GM18867 (cell line): ENCODE data around the gene ALDH3B2.
"Not testable (repeated sequence)": the region's sequence is repeated elsewhere in the genome, so short reads cannot be mapped to it uniquely, and the experiment has no call there.

ENCODE experiments used
- ATAC-seq: cut with Tn5 transposase; IDR thresholded peaks from one replicate; pipeline ENCODE4 v1.9.1; 2021; ENCODE audit warnings: mild to moderate bottlenecking, moderate library complexity; ENCODE audit not compliant: unreplicated experiment

The ALDH3B2 gene

GRCh38 chr11:67674442-67674871, at the start of gene ALDH3B2:
ALDH3B2 (minus strand) TSS chr11:67674623; CDS start chr11:67666935, 7,688 bp downstream.
- ATAC-seq = no peak

GRCh38 chr11:67723036-67723435, 48.6 kb upstream of the ALDH3B2 start:
- not testable (repeated sequence) for ATAC-seq

GRCh38 chr11:67716226-67716625, 41.8 kb upstream of the ALDH3B2 start:
- ATAC-seq = not testable (repeated sequence)

DNA sequence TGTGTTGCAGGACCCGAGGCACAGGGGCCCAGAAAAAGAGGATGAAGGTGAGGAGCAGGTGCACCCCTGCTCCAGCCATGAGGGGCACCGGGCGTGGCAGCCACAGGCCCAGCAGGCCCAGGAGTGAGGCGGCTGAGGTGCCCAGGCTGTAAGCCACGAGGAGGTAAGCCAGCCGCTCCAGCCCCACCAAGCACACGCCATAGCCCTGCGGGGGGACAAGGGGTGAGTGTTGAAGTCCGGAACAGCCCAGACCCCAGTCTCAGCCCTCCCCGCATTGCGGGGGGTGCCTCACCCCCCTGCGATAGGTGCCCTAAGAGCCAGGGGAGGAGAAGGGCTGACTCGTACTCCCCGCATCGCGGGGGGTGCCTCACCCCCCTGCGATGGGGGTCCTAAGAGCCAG, 41.4 kb upstream of the ALDH3B2 start:
- ATAC-seq = not testable (repeated sequence)

DNA sequence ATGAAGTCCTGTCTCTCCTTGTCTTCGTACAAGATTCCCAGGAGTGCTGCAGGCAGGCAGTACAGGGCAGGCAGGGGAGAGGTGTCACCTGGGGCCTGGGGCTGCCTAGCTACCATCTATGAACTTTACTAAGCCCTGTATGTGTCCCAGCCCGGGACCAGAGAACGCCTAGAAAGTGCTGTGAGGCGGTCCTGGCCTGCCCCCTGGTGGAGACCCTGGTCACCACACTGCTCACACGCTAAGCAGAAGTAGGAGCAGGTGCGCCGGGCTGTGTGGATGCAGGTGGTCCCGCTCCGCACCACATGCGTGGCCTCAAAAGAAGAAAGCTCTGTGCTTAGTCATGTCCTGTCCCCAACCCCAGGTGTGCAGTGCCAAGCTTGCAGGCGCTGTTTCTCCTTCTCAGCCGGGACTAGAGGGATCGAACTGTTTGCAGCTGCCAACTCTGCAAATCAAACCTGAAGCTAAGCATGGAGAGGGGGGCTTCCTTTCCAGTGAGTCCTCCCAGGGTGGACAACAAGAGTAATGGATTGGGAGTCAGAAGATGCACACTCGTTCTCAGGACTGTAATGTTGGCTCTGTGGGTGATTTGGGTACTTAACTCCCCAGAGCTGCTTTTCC, 39.6 kb upstream of the ALDH3B2 start:
- ATAC-seq = not testable (repeated sequence)

DNA sequence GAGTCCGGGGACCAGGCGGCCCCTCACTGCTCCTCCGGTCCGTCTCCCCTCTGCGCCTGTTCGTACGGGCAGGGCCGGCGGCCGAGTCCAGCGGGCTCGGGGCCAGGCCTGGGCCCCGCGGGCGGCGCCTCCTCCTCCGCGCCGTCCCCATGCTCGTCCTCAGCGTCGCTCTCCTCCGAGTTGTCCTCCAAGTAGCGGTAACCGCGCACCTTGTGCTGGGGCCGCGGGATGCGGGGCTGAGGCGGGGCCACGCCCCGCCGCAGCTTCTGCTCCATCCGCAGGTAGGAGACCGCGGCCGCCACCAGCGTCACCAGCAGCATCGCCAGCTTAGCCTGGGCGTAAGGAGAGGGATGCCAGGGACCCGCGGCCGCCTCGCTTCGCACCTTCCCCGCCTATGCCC, 37.3 kb upstream of the ALDH3B2 start:
- not testable (repeated sequence) for ATAC-seq

- ATAC-seq = not testable (repeated sequence)
Measured at GRCh38 chr11:67711212-67711611, 36.8 kb upstream of the ALDH3B2 start.

GRCh38 chr11:67709806-67710205, 35.4 kb upstream of the ALDH3B2 start:
- ATAC-seq = not testable (repeated sequence)

GRCh38 chr11:67705264-67705663, 30.8 kb upstream of the ALDH3B2 start:
- ATAC-seq = no peak

DNA sequence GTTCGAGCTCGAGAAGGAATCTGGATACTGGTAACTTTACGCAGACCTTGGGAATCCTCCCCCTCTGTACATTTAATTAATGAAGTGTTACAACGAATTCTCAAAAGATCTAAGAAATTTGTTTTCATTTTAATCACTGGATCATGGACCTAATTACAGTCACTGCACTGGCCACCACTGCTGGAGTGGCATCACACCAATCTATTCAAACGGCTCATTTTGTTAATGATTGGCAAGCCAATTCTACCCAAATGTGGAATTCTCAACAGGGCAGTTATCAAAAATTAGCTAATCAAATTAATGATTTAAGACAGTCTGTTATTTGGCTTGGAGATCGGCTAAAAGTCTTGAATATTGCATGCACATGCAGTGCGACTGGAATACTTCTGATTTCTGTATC, 30.1 kb upstream of the ALDH3B2 start:
- no peak for ATAC-seq

- not testable (repeated sequence) for ATAC-seq
Measured at GRCh38 chr11:67703709-67704108, 29.3 kb upstream of the ALDH3B2 start.

DNA sequence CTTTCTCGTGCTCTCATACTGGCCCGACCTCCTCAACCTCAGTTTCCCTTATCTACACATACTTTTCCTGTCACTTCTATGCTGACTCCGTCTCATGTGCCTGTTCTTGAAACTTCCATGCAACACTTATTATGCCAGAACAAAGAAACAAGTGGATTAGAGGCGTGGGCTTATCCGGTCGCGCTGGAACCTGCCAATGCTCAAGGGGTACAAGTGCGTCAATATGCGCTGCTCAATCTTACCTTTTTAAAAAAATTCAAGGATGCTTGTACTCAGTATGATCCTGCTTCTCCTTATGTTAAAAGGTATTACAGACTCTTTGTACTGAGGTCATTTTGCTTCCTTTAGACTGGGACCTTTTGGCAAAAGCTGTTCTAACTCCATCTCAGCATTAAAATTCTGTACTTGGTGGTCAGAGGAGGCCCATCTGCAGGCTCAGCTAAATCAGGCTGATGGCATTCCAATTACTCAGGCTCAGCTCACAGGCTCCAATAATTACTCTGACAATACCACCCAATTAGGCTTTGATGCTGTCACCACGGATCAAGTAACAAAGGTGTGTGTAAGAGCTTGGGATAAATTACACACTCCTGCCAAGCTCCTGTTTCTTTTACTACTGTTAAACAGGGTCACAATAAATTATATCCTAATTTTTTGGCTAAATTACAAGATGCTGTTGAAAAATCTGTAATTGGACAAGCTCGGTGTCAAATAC, 26.3 kb upstream of the ALDH3B2 start:
- no peak for ATAC-seq

GRCh38 chr11:67700141-67700540, 25.7 kb upstream of the ALDH3B2 start:
- ATAC-seq = no peak

- no peak for ATAC-seq
Measured at GRCh38 chr11:67699521-67699920, 25.1 kb upstream of the ALDH3B2 start.

DNA sequence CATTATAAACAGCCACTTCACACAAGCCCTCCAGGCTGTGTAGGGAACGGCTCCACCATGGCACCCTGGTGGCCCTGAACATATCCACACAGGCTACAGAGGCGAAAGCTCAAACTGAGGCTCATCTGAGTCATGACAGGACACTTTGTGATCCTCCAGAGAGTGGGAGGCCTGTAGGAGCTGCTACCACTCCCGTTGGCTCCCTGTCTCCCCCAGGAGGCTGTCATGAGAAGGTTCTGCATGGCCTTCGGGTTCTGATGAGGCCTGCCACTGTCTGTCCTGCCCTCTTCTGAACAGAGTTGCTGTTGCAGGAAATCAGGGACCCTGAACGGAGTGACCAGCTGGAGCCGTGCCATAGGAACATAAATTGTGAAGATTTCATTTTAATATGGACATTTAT, 23.8 kb upstream of the ALDH3B2 start:
- no peak for ATAC-seq

GRCh38 chr11:67697846-67698245, 23.4 kb upstream of the ALDH3B2 start:
- no peak for ATAC-seq

GRCh38 chr11:67696998-67697397, 22.6 kb upstream of the ALDH3B2 start:
- no peak for ATAC-seq

DNA sequence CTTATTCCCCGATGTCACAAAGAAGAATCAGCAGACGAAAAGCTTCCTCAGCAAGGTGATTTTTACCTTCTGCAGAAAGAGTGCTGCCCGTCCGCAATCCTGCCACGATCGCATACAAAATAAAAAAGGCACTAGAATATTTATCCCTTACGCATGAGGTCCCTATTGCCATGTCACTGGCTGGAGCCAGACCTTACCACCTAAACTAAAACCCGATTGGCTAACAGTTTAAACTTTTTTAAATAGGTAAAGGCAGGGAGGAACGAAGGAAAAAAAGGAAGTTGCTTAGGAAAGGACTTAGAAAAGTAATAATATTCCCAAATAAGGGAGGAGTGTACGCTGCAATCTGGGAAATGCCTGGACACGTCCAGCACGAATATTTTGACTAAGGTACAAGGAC, 21.2 kb upstream of the ALDH3B2 start:
- no peak for ATAC-seq

- no peak for ATAC-seq
Measured at GRCh38 chr11:67694875-67695555, 20.6 kb upstream of the ALDH3B2 start.

DNA sequence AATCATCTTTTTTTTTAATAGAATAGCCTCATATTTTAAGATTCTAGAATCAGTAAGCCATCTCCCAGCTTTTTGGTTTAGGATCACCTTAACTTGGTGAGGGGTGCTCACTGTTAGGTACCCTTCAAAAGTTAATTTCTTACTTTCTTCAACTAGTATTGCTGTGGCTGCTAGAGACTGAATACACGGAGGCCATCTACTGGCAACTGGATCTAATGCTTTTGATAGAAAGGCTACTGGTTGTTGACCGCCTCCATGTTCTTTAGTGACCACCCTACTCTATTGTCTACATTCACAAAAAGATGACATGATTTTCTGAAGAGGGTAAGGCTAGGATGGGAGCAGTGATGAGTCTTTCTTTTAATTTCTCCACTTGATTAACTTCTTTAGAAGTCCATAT, 16.7 kb upstream of the ALDH3B2 start:
- ATAC-seq = no peak

- no peak for ATAC-seq
Measured at GRCh38 chr11:67689178-67689577, 14.8 kb upstream of the ALDH3B2 start.

- no peak for ATAC-seq
Measured at GRCh38 chr11:67687986-67688385, 13.6 kb upstream of the ALDH3B2 start.
